ENCODE measurements around the gene TLE4. TPM values are rescaled to one million over a fixed set of nuclear protein-coding genes. Genes with fewer than 3 reads are reported as not detected.

Gene TLE4
- total and polyA plus RNA-seq, 2 experiments from 2014 or later: 29.6 to 38.4 TPM

- TF ChIP-seq EZH2 (IDR thresholded peaks at IDR 0.05; ENCODE audit: borderline replicate concordance) (no peak), EZH2phosphoT487 (IDR thresholded peaks at IDR 0.05; ENCODE audit: low read depth, severe bottlenecking, unreplicated experiment) (no peak), CTCF (IDR thresholded peaks at IDR 0.05; ENCODE audit: poor library complexity) (no peak)
- Histone ChIP-seq H3K9me3 (ENCODE audit: low read depth) (no peaks in the 10 kb centered on the region), H2AFZ (no peak overlapping the region), H3K27me3 (no peaks in the 10 kb centered on the region), H3K4me3 (no peak overlapping the region), H4K20me1 (ENCODE audit: insufficient read depth, poor library complexity, severe bottlenecking) (no peaks in the 10 kb centered on the region), H3K4me1 (ENCODE audit: insufficient read depth) (no peaks in the 10 kb centered on the region), H3K4me2 (no peak overlapping the region), H3K9me2 (replicated peaks; ENCODE audit: insufficient read depth) (no peaks in the 10 kb centered on the region), H3K36me3 (replicated peaks; ENCODE audit: insufficient read depth, low read depth) (no peaks in the 10 kb centered on the region), H3K79me2 (no peaks in the 10 kb centered on the region), H3K27ac (no peak overlapping the region)
- no peak for DNase-seq (ENCODE audit: low spot score)
- WGBS (ENCODE audit: low lambda C conversion rate, missing lambda C conversion rate): 91% methylated on average over 7 of the region's 7 CpGs
These were observed 138.2 kb downstream of the TLE4 start for GRCh38 chr9:79709743-79710674.

DNA sequence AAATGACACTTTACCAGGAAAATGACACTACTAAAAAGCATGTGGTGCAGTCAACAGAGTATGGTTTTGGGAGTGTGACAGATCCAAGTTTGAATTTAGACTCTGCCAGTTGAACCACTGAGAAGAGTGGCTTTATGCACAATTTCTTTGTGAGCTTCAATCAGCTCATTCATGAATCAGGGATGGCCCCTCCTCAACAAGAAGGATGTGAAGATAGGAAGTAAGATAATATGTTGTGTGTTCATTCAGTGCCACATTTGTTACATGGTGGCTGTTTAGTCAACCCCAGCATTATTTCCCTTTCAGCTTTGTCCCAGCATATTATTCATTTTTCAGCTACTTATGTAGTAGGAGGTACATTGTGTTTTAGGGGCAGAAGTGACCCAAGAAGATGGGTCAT is 140.1 kb downstream of the TLE4 start:
- H3K27ac ChIP-seq: no peak overlapping the region
- no peaks in the 10 kb centered on the region for H4K20me1 ChIP-seq (ENCODE audit: insufficient read depth, poor library complexity, severe bottlenecking)
- no peak overlapping the region for H3K4me3 ChIP-seq
- no peaks in the 10 kb centered on the region for H3K27me3 ChIP-seq
- H3K4me2 ChIP-seq: no peak overlapping the region
- TF ChIP-seq EZH2phosphoT487 (IDR thresholded peaks at IDR 0.05; ENCODE audit: low read depth, severe bottlenecking, unreplicated experiment) (no peak), CTCF (IDR thresholded peaks at IDR 0.05; ENCODE audit: poor library complexity) (no peak), EZH2 (IDR thresholded peaks at IDR 0.05; ENCODE audit: borderline replicate concordance) (no peak)
- no peaks in the 10 kb centered on the region for H3K9me2 ChIP-seq (replicated peaks; ENCODE audit: insufficient read depth)
- no peaks in the 10 kb centered on the region for H3K4me1 ChIP-seq (ENCODE audit: insufficient read depth)
- no peaks in the 10 kb centered on the region for H3K36me3 ChIP-seq (replicated peaks; ENCODE audit: insufficient read depth, low read depth)
- H3K79me2 ChIP-seq: no peaks in the 10 kb centered on the region
- no peak for DNase-seq (ENCODE audit: low spot score)
- no peak overlapping the region for H2AFZ ChIP-seq
- H3K9me3 ChIP-seq (ENCODE audit: low read depth): no peaks in the 10 kb centered on the region

GRCh38 chr9:79719021-79719420 is 147.3 kb downstream of the TLE4 start:
- no peak overlapping the region for H2AFZ ChIP-seq
- H3K4me3 ChIP-seq: no peak overlapping the region
- DNase-seq (ENCODE audit: low spot score): no peak
- H3K27me3 ChIP-seq: no peaks in the 10 kb centered on the region
- H3K79me2 ChIP-seq: no peaks in the 10 kb centered on the region
- no peaks in the 10 kb centered on the region for H3K4me1 ChIP-seq (ENCODE audit: insufficient read depth)
- no peaks in the 10 kb centered on the region for H3K9me3 ChIP-seq (ENCODE audit: low read depth)
- H3K27ac ChIP-seq: no peak overlapping the region
- no peak overlapping the region for H3K4me2 ChIP-seq
- WGBS (ENCODE audit: low lambda C conversion rate, missing lambda C conversion rate): 85% methylated on average over 2 of the region's 2 CpGs
- TF ChIP-seq CTCF (IDR thresholded peaks at IDR 0.05; ENCODE audit: poor library complexity) (no peak), EZH2 (IDR thresholded peaks at IDR 0.05; ENCODE audit: borderline replicate concordance) (no peak), EZH2phosphoT487 (IDR thresholded peaks at IDR 0.05; ENCODE audit: low read depth, severe bottlenecking, unreplicated experiment) (no peak)
- H3K36me3 ChIP-seq (replicated peaks; ENCODE audit: insufficient read depth, low read depth): no peaks in the 10 kb centered on the region
- no peaks in the 10 kb centered on the region for H4K20me1 ChIP-seq (ENCODE audit: insufficient read depth, poor library complexity, severe bottlenecking)
- H3K9me2 ChIP-seq (replicated peaks; ENCODE audit: insufficient read depth): no peaks in the 10 kb centered on the region
